Activated CD4-positive, alpha-beta T cell treated with anti-CD3 and anti-CD28 coated beads, Interleukin-2, amount 50 U/mL, for 48 hours (primary cell): ENCODE data around the gene POLE.
"Not testable (repeated sequence)": the region's sequence is repeated elsewhere in the genome, so short reads cannot be mapped to it uniquely, and the experiment has no call there.

Source experiments
- DNase-seq, 2 experiments: peaks; one replicate each; pipeline ENCODE4 v3.0.0-alpha.2; 2020

Gene POLE

GRCh38 chr12:132610866-132611602 lies 76.1 kb downstream of the POLE start:
- DNase-seq, result no peak

DNA sequence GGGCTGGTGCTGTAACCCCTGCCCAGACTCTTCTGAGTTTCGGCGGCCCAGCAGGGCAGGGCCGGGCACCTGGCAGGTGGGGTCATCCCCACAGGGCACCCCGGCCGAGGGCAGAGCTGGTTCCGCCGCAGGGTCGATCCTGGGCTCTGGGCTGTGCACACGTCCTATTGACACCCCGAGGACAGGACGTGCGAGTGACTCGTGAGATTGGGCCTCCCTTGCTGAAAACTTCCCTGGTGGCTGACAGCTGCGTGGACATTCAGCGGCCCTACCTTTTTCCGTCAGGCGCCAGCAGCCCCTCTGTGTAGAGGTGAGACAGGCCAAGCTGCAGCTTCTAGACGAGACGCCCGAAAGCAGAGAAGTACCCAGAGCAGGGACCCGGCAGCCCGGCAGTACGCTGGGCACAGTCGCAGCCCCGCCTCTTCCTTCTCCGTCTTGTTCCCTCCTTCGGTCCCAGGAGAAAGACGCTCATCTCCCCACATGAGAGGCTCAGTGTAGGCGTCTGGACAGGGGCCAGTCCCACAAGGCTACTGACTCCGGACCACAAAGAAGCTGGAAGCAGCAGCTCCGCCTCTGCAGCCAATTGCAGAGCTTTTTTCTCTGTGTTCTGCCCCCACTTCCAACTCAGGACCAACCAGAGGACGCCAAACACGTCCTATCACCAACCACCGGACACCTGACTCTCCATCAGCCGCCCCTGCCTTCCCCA lies 76.9 kb downstream of the POLE start, which contains the start of gene LRCOL1:
Gene LRCOL1, minus strand, starts transcription at position 532 of the 709 bp plus-strand sequence. CDS start 4,331 bp downstream, outside the sequence.
- no peak for DNase-seq

GRCh38 chr12:132608231-132609171 lies 78.6 kb downstream of the POLE start:
- DNase-seq, result no peak

- DNase-seq, result no peak
Observed at GRCh38 chr12:132606927-132607326, 80.2 kb downstream of the POLE start.

DNA sequence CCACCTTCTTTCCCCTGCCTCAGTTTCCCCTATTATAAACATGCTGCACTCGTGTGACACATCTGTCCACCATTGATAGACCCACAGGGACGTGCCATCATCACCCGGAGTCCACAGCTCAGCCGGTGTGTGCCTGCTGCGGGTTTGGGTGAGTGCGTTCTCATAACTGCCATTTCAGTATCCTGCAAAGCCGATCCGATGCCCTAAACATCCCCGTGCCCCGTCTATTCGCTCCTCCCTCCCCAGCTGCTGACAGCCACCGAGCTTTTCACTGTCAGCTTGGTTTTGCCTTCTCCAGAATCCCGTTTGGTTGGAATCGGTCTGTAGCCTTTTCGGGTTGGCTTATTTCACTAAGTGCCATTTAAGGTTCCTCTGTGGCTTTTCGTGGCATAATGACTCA lies 80.7 kb downstream of the POLE start:
- DNase-seq, result no peak

DNA sequence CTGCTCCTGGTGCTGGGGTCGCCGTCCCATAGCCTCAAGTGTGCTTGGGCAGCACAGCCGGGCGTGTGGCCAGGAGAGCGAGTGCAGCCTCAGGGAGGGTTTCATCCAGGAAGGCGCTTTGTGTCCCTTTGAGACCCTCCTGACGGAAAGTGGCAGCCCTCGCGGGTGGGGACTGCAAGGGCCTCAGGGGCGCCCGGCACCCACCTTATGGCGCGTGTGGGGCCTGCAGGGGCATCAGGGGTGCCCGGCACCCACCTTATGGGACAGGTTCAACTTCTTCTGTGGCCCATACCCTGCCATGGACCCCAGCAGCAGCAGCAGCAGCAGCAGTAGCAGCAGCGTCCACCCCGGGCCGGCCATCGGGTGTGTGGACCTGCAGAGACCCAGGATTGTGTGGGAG lies 81.2 kb downstream of the POLE start:
- DNase-seq, result no peak

GRCh38 chr12:132604668-132605441 lies 82.3 kb downstream of the POLE start:
- no peak for DNase-seq

- DNase-seq, result no peak
Observed at GRCh38 chr12:132604151-132604618, 83.0 kb downstream of the POLE start.

GRCh38 chr12:132603240-132604150 lies 83.6 kb downstream of the POLE start:
- DNase-seq, result no peak

DNA sequence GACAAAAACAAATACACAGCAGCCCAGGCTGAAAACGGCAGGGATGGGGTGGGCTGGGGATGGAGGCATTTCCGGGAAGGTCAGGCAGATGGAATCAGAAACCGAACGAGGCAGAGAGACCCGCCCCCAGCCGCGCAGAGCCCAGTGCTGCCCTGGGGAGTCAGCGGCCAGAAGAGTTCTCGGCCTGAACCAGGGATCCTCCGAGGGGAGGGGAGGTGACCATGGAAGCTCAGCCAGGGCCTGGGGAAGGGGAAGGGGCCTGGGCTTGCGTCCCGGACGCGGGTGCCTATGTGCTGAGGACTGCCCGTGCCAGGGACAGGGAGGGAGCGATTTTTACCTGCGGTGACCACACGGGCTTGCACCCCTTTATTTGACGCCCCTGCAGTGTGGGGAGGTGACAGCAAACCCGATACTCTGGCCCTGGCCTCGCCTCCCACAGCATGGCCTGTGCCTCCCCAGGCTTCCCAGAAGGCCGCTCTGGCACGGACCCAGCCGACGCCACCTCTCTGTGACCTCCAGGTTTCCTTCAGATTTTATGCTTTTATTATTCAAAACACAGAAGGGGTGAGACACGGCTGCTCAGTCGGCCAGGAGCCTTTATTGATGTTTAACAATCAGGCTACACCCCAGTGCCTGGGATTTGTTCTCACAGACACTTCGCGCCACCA lies 84.4 kb downstream of the POLE start:
- DNase-seq, result no peak

GRCh38 chr12:132601171-132601883 lies 85.8 kb downstream of the POLE start:
- DNase-seq, result no peak

DNA sequence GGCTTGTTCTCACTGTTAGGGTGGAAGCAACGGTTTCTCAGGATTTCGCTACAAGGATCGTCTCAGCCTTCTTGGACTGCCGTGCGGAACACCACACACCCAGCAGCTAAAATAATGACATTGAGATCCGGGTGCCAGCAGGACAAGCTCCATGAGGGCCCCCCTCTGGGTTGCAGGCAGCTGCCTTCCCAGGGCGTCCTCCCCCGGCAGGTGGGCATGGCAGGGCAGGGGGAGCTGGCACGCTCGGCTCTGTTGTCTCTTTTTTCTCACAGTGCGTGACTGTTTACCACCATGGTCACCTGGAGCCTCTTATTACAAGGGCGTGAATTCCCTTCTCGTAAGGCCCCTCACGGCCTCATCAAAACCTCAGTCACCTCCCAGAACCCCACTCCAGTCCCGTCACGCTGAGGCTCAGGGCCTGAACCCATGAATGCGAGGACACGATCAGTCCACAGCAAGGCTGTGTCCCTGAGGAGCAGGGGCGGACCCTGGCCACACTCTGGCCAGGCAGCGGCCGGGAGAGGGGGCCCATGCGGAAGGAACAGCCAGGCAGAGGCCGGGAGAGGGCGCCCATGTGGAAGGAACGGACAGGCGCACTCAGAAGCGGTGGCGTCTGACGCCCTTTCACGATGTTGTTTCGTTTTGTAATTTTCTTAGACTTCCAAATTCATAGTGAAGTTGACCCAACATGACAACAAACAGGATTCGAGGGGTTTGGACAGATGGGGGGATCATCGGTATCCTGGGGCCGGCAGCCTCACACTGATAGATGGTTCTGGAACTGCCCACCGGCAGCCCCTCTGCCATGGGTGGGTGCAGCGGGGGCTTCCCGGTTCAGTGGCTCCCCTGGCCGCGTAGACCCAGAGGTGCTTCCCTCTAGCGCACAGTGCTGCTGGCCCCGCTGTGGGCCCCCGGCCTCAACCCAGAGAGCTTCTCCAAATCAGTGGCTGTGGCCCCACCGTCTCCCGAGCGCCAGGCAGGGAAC lies 86.8 kb downstream of the POLE start:
- peak; percentile 41 to 57 for DNase-seq

DNA sequence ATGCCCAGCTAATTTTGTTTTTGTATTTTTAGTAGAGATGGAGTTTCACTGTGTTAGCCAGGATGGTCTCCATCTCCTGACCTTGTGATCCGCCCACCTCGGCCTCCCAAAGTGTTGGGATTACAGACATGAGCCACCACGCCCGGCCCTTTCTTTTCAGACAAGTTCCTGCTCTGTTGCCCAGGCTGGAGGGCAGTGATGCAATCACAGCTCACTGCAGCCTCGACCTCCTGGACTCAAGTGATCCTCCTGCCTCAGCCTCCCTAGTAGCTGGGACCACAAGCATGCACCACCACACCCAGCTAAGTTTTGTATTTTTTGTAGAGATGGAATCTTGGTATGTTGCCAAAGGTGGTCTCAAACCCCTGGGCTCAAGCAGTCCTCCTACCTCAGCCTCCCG lies 87.6 kb downstream of the POLE start:
- DNase-seq, result not testable (repeated sequence)

- peak in 1 of 2 experiments; percentile 28 for DNase-seq
Observed at GRCh38 chr12:132597333-132598316, 89.5 kb downstream of the POLE start.

DNA sequence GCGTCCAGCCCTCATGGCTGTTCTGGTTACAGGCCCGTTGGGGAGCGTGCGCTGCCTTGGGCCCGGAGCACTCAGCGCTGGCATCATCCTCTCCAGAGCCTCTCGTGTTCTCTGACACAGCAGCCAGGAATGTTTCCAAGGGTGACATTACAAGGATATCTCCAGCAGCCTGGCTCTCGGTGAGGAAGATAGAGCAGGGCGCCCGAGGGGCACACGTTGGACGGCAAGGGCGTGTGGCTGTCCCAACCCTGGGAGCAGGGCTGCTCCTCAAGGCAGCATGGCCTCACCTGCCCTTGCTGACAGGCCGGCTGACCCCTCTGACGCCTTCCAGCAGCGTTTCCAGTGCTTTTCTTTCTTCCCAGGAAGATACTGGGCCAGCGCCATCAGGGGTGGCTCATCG lies 91.1 kb downstream of the POLE start:
- DNase-seq, result no peak

GRCh38 chr12:132595183-132595582 lies 92.0 kb downstream of the POLE start:
- no peak for DNase-seq

GRCh38 chr12:132593938-132594358 lies 93.2 kb downstream of the POLE start:
- DNase-seq, result peak; percentile 24 to 48
